Small intestine (tissue), 7 donors: ENCODE measurements around the gene DPM2. TPM values are rescaled to one million over a fixed set of nuclear protein-coding genes. Genes with fewer than 3 reads are reported as not detected.

Source experiments
- DNase-seq, 2 donors: peaks; one replicate each; pipeline versions ENCODE4 v3.0.0 to v3.0.0-alpha.2; 2013
- FAIRE-seq: peaks from 2 replicates; lab custom pipeline; 2012; peaks lifted over from hg19 to GRCh38; lab: Jason Lieb, UNC
- H3K27ac ChIP-seq, 3 donors: one replicate each; pipeline ENCODE4 v1.5.1; 2013; ENCODE audit warnings: low read length in 2 of 3, mild to moderate bottlenecking in 2 of 3, control low read depth in 1 of 3, inconsistent platforms in 1 of 3, low read depth in 1 of 3, moderate library complexity in 1 of 3
- H3K27me3 ChIP-seq, 3 donors: one replicate each; pipeline ENCODE4 v1.6.1; 2013; ENCODE audit warnings: low read length in 3 of 3, inconsistent platforms in 1 of 3; ENCODE audit not compliant: control insufficient read depth in 3 of 3, insufficient read depth in 3 of 3
- H3K36me3 ChIP-seq, 3 donors: one replicate each; pipeline ENCODE4 v1.6.1; 2013; ENCODE audit warnings: low read length in 3 of 3, inconsistent platforms in 1 of 3, low read depth in 1 of 3, mild to moderate bottlenecking in 1 of 3, moderate library complexity in 1 of 3; ENCODE audit not compliant: control insufficient read depth in 3 of 3, insufficient read depth in 2 of 3
- H3K4me1 ChIP-seq, 3 donors: one replicate each; pipeline ENCODE4 v1.6.1; 2013; ENCODE audit warnings: low read length in 2 of 3, inconsistent platforms in 1 of 3, low read depth in 1 of 3, mild to moderate bottlenecking in 1 of 3, moderate library complexity in 1 of 3; ENCODE audit not compliant: control insufficient read depth in 3 of 3, insufficient read depth in 2 of 3
- H3K4me3 ChIP-seq, 3 donors: one replicate each; pipeline ENCODE4 v1.5.1; 2013; ENCODE audit warnings: low read length in 3 of 3, control low read depth in 1 of 3, inconsistent platforms in 1 of 3, low read depth in 1 of 3, mild to moderate bottlenecking in 1 of 3, moderate library complexity in 1 of 3
- H3K9me3 ChIP-seq, 2 donors: one replicate each; pipeline ENCODE4 v1.6.1; 2013; ENCODE audit warnings: low read depth in 1 of 2, low read length in 1 of 2; ENCODE audit not compliant: control insufficient read depth in 2 of 2, insufficient read depth in 1 of 2
- WGBS, 3 donors: extraction: QIAGEN DNeasy Blood & Tissue Kit; methylation state at CpG; one replicate each; pipeline ENCODE4 v1.1.7; 2013; 5-methylcytosine and 5-hydroxymethylcytosine counted together
- polyA plus RNA-seq, 4 donors: library from polyadenylated mRNA; stranded (reverse) in 3 of 4; unstranded in 1 of 4; fragments of 200-250 nt in 3 of 4; fragments of 120-200 nt in 1 of 4; gene quantifications; one replicate each; pipeline versions ENCODE4 v1.2.1 to v1.2.3, GENCODE V29; 2013
- donor health status: healthy with polysubstance abuse.
- donor health status: control.
- donor health status: control.
- donor health status: Bipolar disorder and iron deficiency.
- donor health status: healthy.

DPM2 gene
- polyA plus RNA-seq, 4 donors = 23.2 to 46.0 (median 35.4) TPM

DNA sequence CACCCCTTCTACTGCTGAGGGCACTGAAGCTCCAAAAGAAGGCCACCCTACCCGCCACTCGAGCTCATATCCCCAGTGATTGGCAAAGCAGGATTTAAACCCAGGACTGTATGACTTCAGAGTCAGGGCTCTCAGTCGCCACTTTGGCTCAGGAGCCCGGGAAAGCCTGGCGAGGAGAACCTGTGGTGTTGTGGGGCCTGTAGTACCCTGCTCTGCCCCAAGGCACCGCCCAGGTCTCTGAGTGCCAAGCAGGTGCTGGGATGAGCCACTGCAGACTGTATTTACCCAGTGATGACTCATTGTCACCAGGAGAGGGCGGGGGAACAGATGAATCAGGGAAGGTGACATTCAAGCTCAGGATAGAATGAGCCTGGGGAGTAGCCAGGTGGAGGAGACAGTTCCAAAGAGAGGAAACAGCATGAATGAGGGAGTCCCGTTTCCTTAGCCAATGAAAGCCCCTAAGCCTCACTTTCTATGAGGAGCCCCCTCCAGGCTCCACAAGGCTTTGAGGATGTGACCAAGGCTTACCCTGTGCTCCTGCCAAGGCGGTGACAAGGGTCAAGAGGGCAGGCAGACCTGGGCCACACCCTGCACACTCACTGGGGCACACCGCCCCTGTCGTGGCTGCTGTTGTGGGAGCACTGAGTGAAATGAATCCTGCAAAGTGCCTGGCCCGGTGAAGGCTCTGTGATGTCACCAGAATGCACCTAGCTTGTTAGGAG is 17.8 kb upstream of the DPM2 start:
- DNase-seq (peak; percentile 96 to 99), FAIRE-seq (no peak)
- H3K4me1 ChIP-seq = peaks cover 21 to 70% (median 29%) of the 10 kb centered on the region in 3 donors
- H3K27me3 ChIP-seq = no peaks in the 10 kb centered on the region
- H3K27ac ChIP-seq = peak overlapping the region; percentile 89 to 97 (median 90)
- no peak overlapping the region for H3K4me3 ChIP-seq
- no peaks in the 10 kb centered on the region for H3K9me3 ChIP-seq
- 10 to 46% (median 17%) methylated on average over 12 of the region's 12 CpGs for WGBS, 3 donors
- peaks cover 0 to 44% (median 0%) of the 10 kb centered on the region in 3 donors for H3K36me3 ChIP-seq

DNA sequence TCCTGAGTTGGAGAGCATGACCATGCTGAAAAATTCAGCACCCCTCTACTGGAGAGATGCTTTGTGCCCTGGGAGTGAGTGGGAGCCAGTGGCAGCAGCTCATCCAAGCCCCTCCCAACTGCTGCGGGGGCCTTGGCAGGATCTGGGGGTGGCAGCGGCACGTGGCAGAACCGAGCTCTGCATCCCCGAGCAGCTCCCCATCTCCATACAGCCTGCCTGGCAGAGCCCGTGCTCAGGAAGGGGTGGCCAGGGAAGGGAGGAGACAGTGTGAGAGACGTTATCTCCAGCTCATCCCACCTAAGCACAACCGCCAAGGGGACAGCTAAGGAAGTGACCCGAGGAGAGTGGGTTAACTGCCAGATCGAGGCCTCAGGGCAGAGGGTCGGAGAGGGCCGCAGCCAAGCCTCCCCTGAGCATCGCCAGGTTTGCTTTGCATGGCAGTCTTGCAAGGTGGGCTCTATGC is 17.2 kb upstream of the DPM2 start:
- no peak overlapping the region for H3K4me3 ChIP-seq
- no peaks in the 10 kb centered on the region for H3K27me3 ChIP-seq
- no peak for DNase-seq
- no peaks in the 10 kb centered on the region for H3K9me3 ChIP-seq
- 16 to 55% (median 39%) methylated on average over 13 of the region's 13 CpGs for WGBS, 3 donors
- peaks cover 18 to 68% (median 26%) of the 10 kb centered on the region in 3 donors for H3K4me1 ChIP-seq
- no peak for FAIRE-seq
- peak overlapping the region; percentile 89 to 97 (median 90) for H3K27ac ChIP-seq
- peaks cover 0 to 45% (median 2%) of the 10 kb centered on the region in 3 donors for H3K36me3 ChIP-seq

DNA sequence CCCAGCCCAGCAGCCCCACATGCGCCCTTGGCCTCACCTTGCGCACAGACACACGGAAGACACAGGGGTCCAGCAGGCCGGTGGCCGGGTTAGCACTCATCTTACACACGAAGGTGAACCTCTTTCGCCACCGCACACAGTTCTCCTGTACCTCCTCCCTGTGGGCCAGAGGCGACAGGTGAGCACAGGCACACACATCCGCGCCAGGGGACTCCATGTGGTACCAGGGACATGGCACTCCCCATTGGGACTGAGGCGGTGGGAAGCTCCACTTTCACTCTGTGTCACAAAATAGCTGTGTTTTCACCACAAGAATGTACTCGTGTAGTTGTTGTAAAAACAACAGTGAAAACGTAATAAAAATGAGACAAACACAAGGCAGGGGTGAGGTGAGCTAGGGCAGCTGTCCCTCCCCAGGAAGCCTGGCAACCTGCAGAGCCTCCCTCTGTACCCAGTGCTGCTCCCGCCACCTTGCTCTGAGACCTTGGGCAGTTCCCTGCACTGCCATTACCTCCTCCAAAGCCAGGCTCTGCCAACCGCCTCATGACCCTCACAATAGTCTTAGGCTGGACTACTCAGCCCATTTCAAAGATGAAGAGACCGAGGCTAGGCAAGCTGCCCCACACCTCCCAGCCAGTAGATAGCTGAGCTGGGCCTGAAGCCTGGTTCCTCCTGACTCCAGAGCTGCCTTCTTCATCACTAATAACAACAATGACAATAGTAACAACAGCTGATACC is 16.3 kb upstream of the DPM2 start:
- 65 to 79% (median 68%) methylated on average over 17 of the region's 17 CpGs for WGBS, 3 donors
- DNase-seq = no peak
- Histone ChIP-seq H3K4me1 (peaks cover 18 to 67% (median 26%) of the 10 kb centered on the region in 3 donors), H3K36me3 (peaks cover 0 to 54% (median 2%) of the 10 kb centered on the region in 3 donors), H3K4me3 (no peak overlapping the region), H3K27ac (peak overlapping the region; percentile 9 to 97 (median 89)), H3K27me3 (no peaks in the 10 kb centered on the region), H3K9me3 (no peaks in the 10 kb centered on the region)
- no peak for FAIRE-seq

DNA sequence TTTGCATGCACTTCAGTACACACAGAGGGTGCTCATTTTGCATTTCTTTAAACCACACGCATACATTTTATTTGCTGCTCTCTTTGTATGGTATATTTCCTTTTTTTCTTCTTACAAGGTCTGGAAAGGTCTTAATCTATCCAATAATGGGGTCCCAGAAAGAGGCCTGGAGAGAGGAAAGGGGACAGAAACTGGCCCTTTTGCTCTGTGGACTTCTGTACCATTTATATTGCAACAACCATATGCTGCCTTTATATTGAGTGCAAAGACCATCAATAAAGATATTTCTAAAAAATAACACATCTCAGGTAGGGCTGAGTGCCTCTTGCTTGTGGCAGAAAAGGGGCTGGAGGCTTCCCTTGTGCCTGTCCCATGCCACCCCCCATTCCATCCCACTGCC is 15.5 kb upstream of the DPM2 start:
- no peaks in the 10 kb centered on the region for H3K9me3 ChIP-seq
- no peak overlapping the region for H3K4me3 ChIP-seq
- no peak for FAIRE-seq
- peaks cover 0 to 62% (median 5%) of the 10 kb centered on the region in 3 donors for H3K36me3 ChIP-seq
- peak in 1 of 2 donors; percentile 55 for DNase-seq
- H3K27me3 ChIP-seq = no peaks in the 10 kb centered on the region
- 87 to 94% (median 90%) methylated on average over 1 of the region's 1 CpG for WGBS, 3 donors
- H3K27ac ChIP-seq = peak overlapping the region in 2 of 3 donors; percentile 51 to 70
- peaks cover 18 to 67% (median 26%) of the 10 kb centered on the region in 3 donors for H3K4me1 ChIP-seq

DNA sequence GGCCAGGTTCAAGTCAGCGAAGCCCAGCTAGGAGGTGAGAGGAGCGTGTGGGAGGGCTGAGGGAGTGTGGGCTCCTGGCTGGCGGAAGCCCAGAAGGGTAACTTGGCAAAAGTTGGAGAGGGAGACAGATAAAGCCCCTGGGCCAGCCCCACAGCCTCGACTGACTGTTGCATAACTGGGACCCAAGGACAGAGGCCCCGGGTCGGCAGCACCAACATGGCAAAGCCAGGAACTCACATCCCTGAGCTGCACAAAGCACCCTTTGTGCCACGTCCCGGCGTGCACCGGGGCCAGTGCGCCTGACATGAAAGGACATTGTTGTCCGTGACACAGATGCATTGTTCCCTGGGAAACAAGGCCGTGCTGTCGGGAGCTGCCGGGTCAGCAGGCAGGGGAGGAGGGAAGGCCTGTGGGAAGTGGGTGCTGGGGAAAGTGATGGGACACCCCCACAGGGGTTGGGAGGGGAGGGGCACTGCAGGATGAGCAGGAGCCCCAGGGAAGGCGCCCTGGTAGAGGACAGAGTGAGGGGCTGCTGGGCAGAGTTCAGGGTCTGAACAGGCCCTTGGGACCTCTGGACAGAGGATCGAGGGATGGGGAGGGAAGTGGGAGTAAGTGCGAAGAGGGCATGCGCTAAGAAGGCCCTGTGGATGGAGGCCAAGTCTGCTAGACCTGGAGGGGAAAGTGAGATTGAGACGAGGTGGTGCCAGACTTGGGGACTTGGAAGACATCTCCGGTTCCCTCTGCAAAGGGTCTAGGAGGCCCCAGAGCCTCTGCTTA is 13.0 kb upstream of the DPM2 start:
- 45 to 63% (median 49%) methylated on average over 21 of the region's 21 CpGs for WGBS, 3 donors
- peaks cover 0 to 3% of the 10 kb centered on the region in 2 donors for H3K9me3 ChIP-seq
- H3K4me3 ChIP-seq = no peak overlapping the region
- H3K27me3 ChIP-seq = no peaks in the 10 kb centered on the region
- H3K27ac ChIP-seq = peak overlapping the region in 1 of 3 donors; percentile 52
- peaks cover 0 to 86% (median 12%) of the 10 kb centered on the region in 3 donors for H3K36me3 ChIP-seq
- no peak for FAIRE-seq
- peaks cover 17 to 71% (median 23%) of the 10 kb centered on the region in 3 donors for H3K4me1 ChIP-seq
- no peak for DNase-seq

DNA sequence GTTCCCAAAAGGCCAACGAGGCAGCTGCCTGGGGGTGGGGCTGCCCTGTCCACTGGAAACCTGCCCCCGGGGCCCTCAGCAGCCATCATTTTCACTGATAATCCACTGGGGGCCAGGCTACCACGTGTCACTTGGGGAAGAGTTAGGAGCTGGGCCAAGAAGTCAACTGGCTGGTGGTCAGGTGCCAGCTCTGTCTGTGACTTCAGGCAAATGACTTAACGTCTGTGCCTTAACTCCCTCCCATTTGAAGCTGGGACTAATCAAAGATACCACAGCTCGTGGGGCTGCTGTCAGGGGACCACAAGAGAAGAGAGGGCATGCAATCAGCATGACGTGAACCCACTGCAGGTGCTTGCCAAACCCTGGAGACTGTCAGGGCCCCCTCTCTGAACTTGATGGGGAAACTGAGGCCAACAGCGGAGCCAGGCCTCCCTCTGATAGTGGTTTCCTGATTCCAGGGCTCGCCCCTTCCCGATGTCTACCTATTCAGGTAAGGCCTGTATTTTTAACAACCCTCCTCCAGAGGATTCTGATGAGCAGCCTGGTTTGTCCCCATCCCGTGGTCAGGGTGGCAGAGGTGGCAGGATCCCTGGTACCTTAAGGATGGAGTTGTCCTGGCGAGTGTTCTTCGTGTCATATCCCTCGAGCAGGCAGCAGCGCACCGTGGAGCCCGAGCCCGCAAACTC is 12.3 kb upstream of the DPM2 start:
- no peak for FAIRE-seq
- DNase-seq = no peak
- peak overlapping the region in 1 of 3 donors; percentile 52 for H3K27ac ChIP-seq

DNA sequence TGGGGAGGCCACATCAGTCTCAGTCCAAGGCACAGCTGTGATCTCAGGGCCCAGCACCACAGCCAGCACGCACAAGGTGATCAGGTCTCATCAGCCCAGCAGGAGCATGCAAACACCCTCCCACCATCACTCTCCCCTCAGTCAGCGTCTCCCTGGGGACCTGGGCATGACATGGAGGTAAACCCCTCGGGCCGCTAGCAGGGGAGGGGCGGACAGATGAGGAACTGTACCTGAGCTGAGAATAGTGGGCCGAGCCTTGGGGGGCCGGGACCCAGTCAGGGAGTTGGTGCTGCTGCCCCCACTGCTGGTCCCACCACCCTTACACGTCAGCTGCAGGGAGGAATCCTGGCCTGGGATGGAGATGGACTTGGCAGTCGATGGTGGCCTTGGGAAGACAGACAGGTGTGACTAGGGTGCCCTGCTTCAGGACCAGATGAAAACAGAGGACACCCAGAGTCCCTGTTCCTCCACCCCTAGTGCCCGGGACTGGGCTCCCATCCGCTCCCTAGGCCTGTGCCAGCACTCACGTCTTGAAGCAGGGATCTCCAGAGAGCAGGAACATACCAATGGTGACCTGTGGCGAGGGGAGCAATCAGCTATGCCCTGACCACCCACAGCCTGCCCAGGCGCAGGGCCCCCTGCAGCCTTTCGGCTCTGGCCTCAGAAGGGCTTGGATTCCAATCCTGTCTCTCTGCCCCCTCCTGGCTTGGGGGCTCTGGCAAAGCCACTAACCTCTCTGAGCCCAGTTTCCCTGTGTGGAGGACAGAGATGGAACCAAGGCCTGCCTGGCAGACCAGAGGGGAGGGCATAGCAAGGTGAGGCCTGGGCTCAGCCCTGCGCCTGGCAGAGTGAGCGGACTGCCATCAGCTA is 10.4 kb upstream of the DPM2 start:
- no peak overlapping the region for H3K27ac ChIP-seq
- WGBS, 3 donors = 86 to 90% (median 87%) methylated on average over 17 of the region's 17 CpGs
- FAIRE-seq (no peak), DNase-seq (no peak)
- H3K27me3 ChIP-seq = no peaks in the 10 kb centered on the region
- H3K36me3 ChIP-seq = peaks cover 3 to 94% (median 20%) of the 10 kb centered on the region in 3 donors
- H3K4me3 ChIP-seq = no peak overlapping the region
- H3K4me1 ChIP-seq = peaks cover 5 to 48% (median 6%) of the 10 kb centered on the region in 3 donors
- peaks cover 0 to 3% of the 10 kb centered on the region in 2 donors for H3K9me3 ChIP-seq

More for the DNA sequence above, 12.3 kb upstream of the DPM2 start:
- 62 to 72% (median 64%) methylated on average over 17 of the region's 17 CpGs for WGBS, 3 donors
- H3K4me3 ChIP-seq = no peak overlapping the region
- no peaks in the 10 kb centered on the region for H3K27me3 ChIP-seq
- H3K4me1 ChIP-seq = peaks cover 17 to 64% (median 20%) of the 10 kb centered on the region in 3 donors
- H3K9me3 ChIP-seq = peaks cover 0 to 3% of the 10 kb centered on the region in 2 donors
- H3K36me3 ChIP-seq = peaks cover 0 to 91% (median 17%) of the 10 kb centered on the region in 3 donors
